COLO668 (cell line): ENCODE results near the gene TRERF1.

Source experiments
- DNase-seq: peaks from one replicate; lab custom pipeline; 2025; ENCODE audit not compliant: unreplicated experiment; lab: John Stamatoyannopoulos, UW

TRERF1 gene

DNA sequence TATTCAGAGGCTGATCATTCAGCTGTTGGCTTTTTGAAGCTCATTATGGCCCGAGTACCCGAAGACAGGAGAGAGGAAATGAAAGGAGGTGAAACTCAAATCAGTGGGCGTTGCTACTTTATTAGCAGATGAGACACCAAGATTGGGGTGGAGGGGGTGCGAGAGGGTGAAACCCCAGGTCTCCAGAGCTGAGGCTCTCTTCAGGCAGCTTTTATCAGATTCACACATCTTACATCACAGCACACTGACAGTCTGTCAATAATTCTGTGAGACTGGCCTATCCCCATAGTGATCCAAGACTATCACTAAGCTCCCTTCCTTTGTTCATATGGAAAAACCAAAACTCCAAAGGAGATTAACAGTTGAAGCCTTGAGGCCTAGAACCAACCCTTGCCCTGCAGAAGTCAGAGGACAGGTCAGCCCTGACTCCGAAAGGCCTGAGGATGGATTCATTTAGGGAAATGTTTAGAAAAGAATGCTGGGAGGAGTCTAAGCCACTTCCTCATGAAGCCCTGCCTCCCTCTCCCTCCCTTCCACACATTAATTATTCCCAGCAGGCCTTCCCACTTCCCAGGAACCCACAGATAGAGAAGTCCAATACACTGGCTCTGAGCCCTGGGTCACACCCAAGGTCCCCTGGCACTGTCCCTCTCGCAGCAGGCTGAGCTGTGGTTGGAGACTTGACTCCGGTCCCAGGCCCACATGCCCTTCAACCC is 23.2 kb downstream of the TRERF1 start:
- DNase-seq = no peak

GRCh38 chr6:42427871-42428270 is 23.9 kb downstream of the TRERF1 start:
- DNase-seq = no peak

GRCh38 chr6:42426191-42426590 is 25.5 kb downstream of the TRERF1 start:
- DNase-seq = no peak

GRCh38 chr6:42424906-42425474 is 26.7 kb downstream of the TRERF1 start:
- DNase-seq = no peak

DNA sequence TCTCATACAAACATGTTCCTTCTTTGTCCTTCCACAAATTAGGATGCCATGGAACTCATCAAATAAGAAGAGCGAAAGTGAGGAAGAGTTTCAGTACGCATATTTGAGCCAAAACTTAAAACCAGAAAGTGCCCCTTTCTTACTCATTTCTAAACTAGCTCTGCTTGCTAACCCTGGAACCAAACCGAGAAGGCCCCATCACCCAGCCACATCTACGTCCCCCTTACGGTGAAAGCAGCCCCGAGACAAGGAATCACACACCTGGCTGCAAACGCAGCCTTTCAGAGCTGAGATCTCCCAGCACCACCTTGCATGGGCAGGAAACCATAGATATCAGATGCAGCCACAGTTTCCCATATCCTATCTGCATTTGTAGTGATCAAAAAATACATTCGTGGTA is 28.5 kb downstream of the TRERF1 start:
- no peak for DNase-seq

GRCh38 chr6:42420741-42421140 is 31.0 kb downstream of the TRERF1 start:
- DNase-seq = no peak

DNA sequence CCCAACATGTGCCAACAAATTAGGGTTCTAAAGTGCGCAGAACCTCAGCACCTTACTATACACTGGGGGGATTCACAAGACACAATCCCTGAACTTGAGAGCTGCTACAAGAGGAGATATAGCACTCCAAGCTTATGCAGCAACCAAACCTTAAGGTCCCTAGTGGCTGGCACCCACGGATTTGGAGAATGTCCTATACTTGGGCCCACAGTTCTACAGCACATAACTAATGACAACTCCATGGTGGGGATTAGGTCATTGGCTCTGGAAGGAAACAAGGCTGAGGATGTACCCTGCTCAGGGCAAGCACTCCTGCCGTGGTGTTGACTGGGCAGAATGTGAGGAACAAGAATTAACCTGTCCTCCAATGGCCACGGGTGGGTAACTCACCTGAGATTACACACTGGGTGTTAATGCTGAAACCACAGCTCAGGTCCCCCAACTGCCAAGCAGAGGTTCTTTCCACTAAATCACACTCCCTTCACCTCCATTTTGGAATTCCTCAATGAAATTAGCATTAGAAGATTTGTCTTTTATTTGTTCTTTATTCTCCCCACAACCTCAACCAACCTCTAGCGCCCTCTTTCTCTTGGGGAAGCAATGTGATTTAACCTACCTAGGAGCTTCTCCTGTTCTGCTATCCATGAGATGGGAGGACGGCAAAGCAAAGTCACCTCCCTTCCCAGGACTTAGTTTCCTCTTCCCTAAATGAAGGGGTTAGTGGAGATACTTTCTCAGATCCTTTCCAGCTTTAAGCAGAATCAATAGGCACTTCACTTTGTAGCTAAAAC is 32.0 kb downstream of the TRERF1 start:
- no peak for DNase-seq

DNA sequence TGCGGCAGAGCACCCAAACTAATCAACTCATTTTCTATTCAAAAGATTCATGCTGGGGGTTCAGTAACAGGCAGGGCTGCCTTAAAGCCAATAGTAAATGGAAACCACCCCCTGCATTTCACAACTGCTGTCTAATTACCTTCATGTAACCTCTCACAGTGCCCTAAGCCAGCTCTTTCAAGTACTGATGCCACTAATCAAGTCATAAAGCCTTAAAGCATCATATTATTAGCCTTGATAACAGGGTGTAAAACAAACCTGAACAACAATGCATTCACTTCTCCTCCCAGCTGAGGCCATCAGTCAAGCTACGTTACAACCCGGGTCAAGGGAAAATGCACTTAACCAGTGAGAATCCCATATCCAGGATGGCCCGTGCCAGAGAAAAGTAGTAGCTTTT is 33.0 kb downstream of the TRERF1 start:
- DNase-seq = no peak

- no peak for DNase-seq
Measured at GRCh38 chr6:42417641-42418112, 34.0 kb downstream of the TRERF1 start.

- DNase-seq = no peak
Measured at GRCh38 chr6:42411406-42411805, 40.3 kb downstream of the TRERF1 start.

GRCh38 chr6:42410861-42411260 is 40.9 kb downstream of the TRERF1 start:
- DNase-seq = no peak

- DNase-seq = no peak
Measured at GRCh38 chr6:42409581-42409980, 42.1 kb downstream of the TRERF1 start.

DNA sequence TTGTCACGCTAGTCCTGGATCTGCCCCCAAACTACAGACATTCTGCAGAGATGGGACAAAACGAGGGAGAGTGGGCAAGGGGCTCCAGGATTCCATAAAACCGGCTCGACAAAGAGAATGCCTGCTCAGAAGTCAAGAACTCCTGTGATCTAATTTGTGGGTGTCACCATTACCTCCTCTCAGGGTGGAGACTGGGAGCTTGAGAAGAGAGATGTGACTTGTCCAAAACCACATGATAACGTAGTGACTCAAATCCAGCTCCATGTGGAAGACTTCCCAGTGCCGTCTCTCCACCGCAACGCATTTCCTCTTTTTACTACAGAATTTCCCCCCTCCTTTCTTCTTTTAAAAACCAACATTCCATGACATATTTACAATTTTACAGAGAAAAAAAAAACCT is 44.3 kb downstream of the TRERF1 start:
- DNase-seq = no peak

DNA sequence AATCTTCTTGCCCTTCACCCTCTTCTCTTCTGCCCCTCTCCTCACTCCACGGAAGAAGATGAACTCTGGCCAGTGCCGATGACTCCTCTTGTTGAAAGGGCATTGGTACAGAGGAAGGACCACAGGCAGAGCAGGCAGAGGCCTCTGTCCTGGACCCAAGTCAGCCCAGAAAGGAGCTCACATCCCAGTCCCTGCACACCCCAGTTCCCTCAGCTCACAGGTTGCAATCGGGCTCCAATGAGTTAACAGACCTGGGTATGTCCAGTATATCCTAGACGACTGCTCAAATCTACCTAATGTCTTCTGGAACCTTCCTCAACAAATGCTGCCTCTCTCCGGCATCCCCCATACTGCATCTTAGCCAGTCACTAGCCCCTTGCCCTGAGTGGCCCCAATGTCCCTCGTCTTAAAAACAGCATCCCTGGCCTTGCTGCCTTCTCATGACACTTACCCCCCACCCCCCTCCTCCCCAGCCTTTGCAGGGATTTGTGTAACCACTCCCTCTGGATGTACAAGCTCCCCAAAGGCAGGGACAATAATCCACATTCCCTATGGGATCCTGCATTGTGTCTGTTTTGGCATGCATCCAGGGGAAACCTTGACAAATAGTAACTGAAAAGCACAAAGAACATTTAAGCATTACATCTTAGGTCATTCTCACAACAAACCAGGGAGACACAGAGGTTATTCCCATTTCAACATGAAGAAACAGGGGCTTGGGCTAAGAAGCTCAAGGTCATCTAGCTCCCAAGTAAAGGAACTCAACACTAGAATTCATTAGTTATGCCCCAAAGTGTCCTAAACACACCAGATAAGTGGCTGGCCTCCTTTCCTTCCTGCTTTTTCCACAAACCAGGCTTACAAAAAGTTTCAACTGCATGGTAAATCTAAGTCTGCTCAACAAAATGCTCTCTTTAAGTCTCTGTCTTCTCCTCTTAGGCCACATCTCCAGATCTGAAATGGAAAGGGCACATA is 45.1 kb downstream of the TRERF1 start:
- DNase-seq = peak; percentile 3

GRCh38 chr6:42405021-42405420 is 46.7 kb downstream of the TRERF1 start:
- no peak for DNase-seq

- no peak for DNase-seq
Measured at GRCh38 chr6:42404484-42404883, 47.2 kb downstream of the TRERF1 start.

DNA sequence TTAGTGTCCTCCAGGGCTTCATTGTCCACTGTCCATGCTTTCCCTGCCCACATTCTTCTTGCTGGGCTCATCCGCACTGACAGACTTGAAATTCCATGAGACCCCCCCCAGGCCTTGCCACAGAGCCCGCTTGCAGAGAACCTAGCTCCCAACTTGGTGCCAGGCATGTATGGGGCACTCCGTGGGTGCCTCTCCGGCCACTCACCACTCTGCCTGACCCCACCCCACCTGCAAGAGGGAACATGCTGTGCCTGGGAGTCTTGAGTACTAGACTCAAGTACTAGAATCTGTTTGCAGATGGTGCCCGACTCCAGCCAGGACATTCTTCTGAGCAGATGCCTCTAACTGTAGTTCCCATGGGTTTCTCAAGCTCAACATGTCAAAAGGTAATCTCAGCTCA is 47.9 kb downstream of the TRERF1 start:
- DNase-seq = no peak

GRCh38 chr6:42403421-42403820 is 48.3 kb downstream of the TRERF1 start:
- DNase-seq = no peak

GRCh38 chr6:42402184-42402583 is 49.5 kb downstream of the TRERF1 start:
- DNase-seq = no peak

DNA sequence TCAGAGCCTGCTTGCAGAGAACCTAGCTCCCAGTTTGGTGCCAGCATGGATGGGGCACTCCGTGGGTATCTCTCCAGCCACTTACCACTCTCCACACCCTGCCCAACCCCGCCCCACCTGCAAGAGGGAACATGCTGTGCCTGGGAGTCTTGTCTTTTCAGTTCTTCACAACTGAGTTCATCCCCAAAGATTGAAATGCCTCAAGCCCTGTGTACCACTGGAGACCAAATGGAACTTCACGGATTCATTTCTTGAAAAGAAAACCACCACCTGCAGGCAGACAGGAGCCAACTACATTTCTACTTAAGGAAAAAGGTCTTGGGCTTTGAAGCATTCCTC is 50.1 kb downstream of the TRERF1 start:
- DNase-seq = no peak
